ENCODE results near the gene TALDO1.

Gene TALDO1

GRCh38 chr11:714436-714835, 32.8 kb upstream of the TALDO1 start:
- Histone ChIP-seq H3K27me3 (ENCODE audit: control insufficient read depth, insufficient read depth, low read length) (no peaks in the 10 kb centered on the region), H3K9ac (no peak overlapping the region), H3K9me3 (ENCODE audit: control insufficient read depth, low read length) (no peaks in the 10 kb centered on the region), H3K4me3 (ENCODE audit: low read depth, low read length) (no peak overlapping the region), H2AFZ (no peak overlapping the region), H3K27ac (no peak overlapping the region), H3K79me2 (no peaks in the 10 kb centered on the region), H3K4me2 (ENCODE audit: low read length) (no peak overlapping the region), H3K36me3 (ENCODE audit: control insufficient read depth, insufficient read depth, low read length) (no peaks in the 10 kb centered on the region), H3K4me1 (no peaks in the 10 kb centered on the region)
- TF ChIP-seq, protein P1, sequence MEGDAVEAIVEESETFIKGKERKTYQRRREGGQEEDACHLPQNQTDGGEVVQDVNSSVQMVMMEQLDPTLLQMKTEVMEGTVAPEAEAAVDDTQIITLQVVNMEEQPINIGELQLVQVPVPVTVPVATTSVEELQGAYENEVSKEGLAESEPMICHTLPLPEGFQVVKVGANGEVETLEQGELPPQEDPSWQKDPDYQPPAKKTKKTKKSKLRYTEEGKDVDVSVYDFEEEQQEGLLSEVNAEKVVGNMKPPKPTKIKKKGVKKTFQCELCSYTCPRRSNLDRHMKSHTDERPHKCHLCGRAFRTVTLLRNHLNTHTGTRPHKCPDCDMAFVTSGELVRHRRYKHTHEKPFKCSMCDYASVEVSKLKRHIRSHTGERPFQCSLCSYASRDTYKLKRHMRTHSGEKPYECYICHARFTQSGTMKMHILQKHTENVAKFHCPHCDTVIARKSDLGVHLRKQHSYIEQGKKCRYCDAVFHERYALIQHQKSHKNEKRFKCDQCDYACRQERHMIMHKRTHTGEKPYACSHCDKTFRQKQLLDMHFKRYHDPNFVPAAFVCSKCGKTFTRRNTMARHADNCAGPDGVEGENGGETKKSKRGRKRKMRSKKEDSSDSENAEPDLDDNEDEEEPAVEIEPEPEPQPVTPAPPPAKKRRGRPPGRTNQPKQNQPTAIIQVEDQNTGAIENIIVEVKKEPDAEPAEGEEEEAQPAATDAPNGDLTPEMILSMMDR (IDR thresholded peaks at IDR 0.05), result no peak

- H3K9me3 ChIP-seq (ENCODE audit: control insufficient read depth, low read length), result no peaks in the 10 kb centered on the region
- H3K27ac ChIP-seq, result no peak overlapping the region
- H3K79me2 ChIP-seq, result no peaks in the 10 kb centered on the region
- no peak overlapping the region for H2AFZ ChIP-seq
- no peak overlapping the region for H3K4me2 ChIP-seq (ENCODE audit: low read length)
- no peaks in the 10 kb centered on the region for H3K36me3 ChIP-seq (ENCODE audit: control insufficient read depth, insufficient read depth, low read length)
- H3K27me3 ChIP-seq (ENCODE audit: control insufficient read depth, insufficient read depth, low read length), result no peaks in the 10 kb centered on the region
- H3K9ac ChIP-seq, result no peak overlapping the region
- TF ChIP-seq, protein P1 (IDR thresholded peaks at IDR 0.05), result no peak
- H3K4me1 ChIP-seq, result no peaks in the 10 kb centered on the region
- H3K4me3 ChIP-seq (ENCODE audit: low read depth, low read length), result no peak overlapping the region
Observed at GRCh38 chr11:719214-720016, 27.8 kb upstream of the TALDO1 start.

DNA sequence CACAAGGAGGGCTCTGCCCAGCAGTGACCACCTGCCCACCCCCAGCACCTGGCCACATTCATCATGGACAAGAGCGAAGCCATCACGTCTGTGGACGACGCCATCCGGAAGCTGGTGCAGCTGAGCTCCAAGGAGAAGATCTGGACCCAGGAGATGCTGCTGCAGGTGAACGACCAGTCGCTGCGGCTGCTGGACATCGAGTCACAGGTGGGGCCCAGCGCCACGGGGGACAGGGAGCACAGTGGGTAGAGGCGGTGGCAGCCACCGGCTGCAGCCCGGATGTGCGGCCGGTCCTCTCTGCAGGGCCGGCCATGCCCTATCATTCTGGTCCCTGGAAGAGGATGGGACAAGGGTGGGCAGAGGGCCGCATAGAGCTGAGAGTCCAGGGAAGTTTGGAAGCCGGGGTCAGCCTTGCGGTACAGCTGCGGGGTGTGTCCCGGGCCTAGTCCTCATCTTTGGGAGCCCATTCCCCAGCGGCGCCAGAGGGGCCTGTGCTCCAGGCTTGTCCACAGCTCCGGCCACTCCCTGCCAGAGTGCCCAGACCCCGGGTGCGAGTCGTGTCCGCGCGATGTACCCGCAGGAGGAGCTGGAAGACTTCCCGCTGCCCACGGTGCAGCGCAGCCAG, 27.1 kb upstream of the TALDO1 start:
- Histone ChIP-seq H3K79me2 (no peaks in the 10 kb centered on the region), H3K9ac (no peak overlapping the region), H3K4me1 (no peaks in the 10 kb centered on the region), H3K4me3 (ENCODE audit: low read depth, low read length) (no peak overlapping the region), H3K27ac (no peak overlapping the region), H3K9me3 (ENCODE audit: control insufficient read depth, low read length) (no peaks in the 10 kb centered on the region), H3K36me3 (ENCODE audit: control insufficient read depth, insufficient read depth, low read length) (no peaks in the 10 kb centered on the region), H2AFZ (no peak overlapping the region), H3K4me2 (ENCODE audit: low read length) (no peak overlapping the region), H3K27me3 (ENCODE audit: control insufficient read depth, insufficient read depth, low read length) (no peaks in the 10 kb centered on the region)
- TF ChIP-seq, protein P1 (IDR thresholded peaks at IDR 0.05), result no peak

- Histone ChIP-seq H3K4me3 (ENCODE audit: low read depth, low read length) (no peak overlapping the region), H3K36me3 (ENCODE audit: control insufficient read depth, insufficient read depth, low read length) (no peaks in the 10 kb centered on the region), H3K27me3 (ENCODE audit: control insufficient read depth, insufficient read depth, low read length) (no peaks in the 10 kb centered on the region), H3K79me2 (no peaks in the 10 kb centered on the region), H3K4me2 (ENCODE audit: low read length) (no peak overlapping the region), H3K27ac (no peak overlapping the region), H2AFZ (no peak overlapping the region), H3K4me1 (no peaks in the 10 kb centered on the region), H3K9ac (no peak overlapping the region), H3K9me3 (ENCODE audit: control insufficient read depth, low read length) (no peaks in the 10 kb centered on the region)
- TF ChIP-seq, protein P1 (IDR thresholded peaks at IDR 0.05), result no peak
Observed at GRCh38 chr11:720642-721246, 26.5 kb upstream of the TALDO1 start.
